GM21619 (cell line): ENCODE data around the gene VPS33A.
"Not testable (repeated sequence)": the region's sequence is repeated elsewhere in the genome, so short reads cannot be mapped to it uniquely, and the experiment has no call there.

ENCODE experiments used
- ATAC-seq: cut with Tn5 transposase; IDR thresholded peaks from one replicate; pipeline ENCODE4 v1.9.1; 2021; ENCODE audit not compliant: unreplicated experiment

Gene VPS33A

GRCh38 chr12:122258462-122258861 is 7.8 kb downstream of the VPS33A start:
- not testable (repeated sequence) for ATAC-seq

- no peak for ATAC-seq
Observed at GRCh38 chr12:122250536-122250935, 15.8 kb downstream of the VPS33A start.

- ATAC-seq, result no peak
Observed at GRCh38 chr12:122250047-122250446, 16.2 kb downstream of the VPS33A start.

GRCh38 chr12:122245553-122245952 is 20.7 kb downstream of the VPS33A start:
- no peak for ATAC-seq

GRCh38 chr12:122244565-122245371 is 21.5 kb downstream of the VPS33A start:
- no peak for ATAC-seq

- no peak for ATAC-seq
Observed at GRCh38 chr12:122243965-122244364, 22.3 kb downstream of the VPS33A start.

GRCh38 chr12:122238861-122239260 is 27.4 kb downstream of the VPS33A start:
- no peak for ATAC-seq

GRCh38 chr12:122235741-122236140 is 30.6 kb downstream of the VPS33A start:
- no peak for ATAC-seq

GRCh38 chr12:122232691-122233090 is 33.6 kb downstream of the VPS33A start:
- no peak for ATAC-seq

GRCh38 chr12:122230798-122231197 is 35.5 kb downstream of the VPS33A start:
- no peak for ATAC-seq

- no peak for ATAC-seq
Observed at GRCh38 chr12:122228092-122228491, 38.2 kb downstream of the VPS33A start.

GRCh38 chr12:122227341-122227740 is 39.0 kb downstream of the VPS33A start:
- no peak for ATAC-seq

- ATAC-seq, result no peak
Observed at GRCh38 chr12:122226366-122227125, 39.7 kb downstream of the VPS33A start.

GRCh38 chr12:122225683-122226365 is 40.5 kb downstream of the VPS33A start, which contains the start of gene DIABLO:
Gene DIABLO, minus strand, starts transcription at chr12:122226052. Its CDS starts 38 bp downstream, at chr12:122226014.
- ATAC-seq, result peak; percentile 85

GRCh38 chr12:122216445-122216844 is 49.8 kb downstream of the VPS33A start:
- ATAC-seq, result no peak

GRCh38 chr12:122215771-122216170 is 50.5 kb downstream of the VPS33A start:
- no peak for ATAC-seq

- no peak for ATAC-seq
Observed at GRCh38 chr12:122208073-122208820, 58.0 kb downstream of the VPS33A start.

GRCh38 chr12:122207391-122207790 is 58.9 kb downstream of the VPS33A start:
- ATAC-seq, result no peak

GRCh38 chr12:122206976-122207375 is 59.3 kb downstream of the VPS33A start:
- ATAC-seq, result no peak

GRCh38 chr12:122206111-122206881 is 60.0 kb downstream of the VPS33A start:
- ATAC-seq, result no peak
